Natural killer cell treated with Interleukin-12 subunit alpha and Interleukin-12 subunit beta and Interleukin-15 and Interleukin-18, amount 100 ng/mL, for 72 hours (primary cell): Measurements from ENCODE around the gene UBE2I. TPM values are rescaled to one million over a fixed set of nuclear protein-coding genes. Genes with fewer than 3 reads are reported as not detected.
"Not testable (repeated sequence)": the region's sequence is repeated elsewhere in the genome, so short reads cannot be mapped to it uniquely, and the experiment has no call there.

Experiments used
- ATAC-seq, 2 donors: fragments of 150-1000 bp; cut with Tn5 transposase in 1 of 2; sonication (Bioruptor Pico), chemical (Tn5 transposase) in 1 of 2; 2 replicates each; pipeline ENCODE4 v1.10.0; 2021
- DNase-seq: peaks from one replicate; pipeline ENCODE4 v3.0.0; 2022; ENCODE audit warnings: low spot score
- H3K27ac Mint-ChIP-seq, 2 donors: 1 replicate in 1 of 2; 2 replicates in 1 of 2; pipeline ENCODE4 v1.8.0; 2022; ENCODE audit warnings: mixed read lengths in 2 of 2, mild to moderate bottlenecking in 1 of 2, moderate library complexity in 1 of 2
- H3K27me3 Mint-ChIP-seq, 2 donors: 1 replicate in 1 of 2; 2 replicates in 1 of 2; pipeline ENCODE4 v1.8.0; 2022; ENCODE audit warnings: mixed read lengths in 2 of 2
- H3K36me3 Mint-ChIP-seq: one replicate; pipeline ENCODE4 v1.8.0; 2022; ENCODE audit warnings: mixed read lengths
- H3K4me1 Mint-ChIP-seq, 2 donors: 1 replicate in 1 of 2; 2 replicates in 1 of 2; pipeline ENCODE4 v1.8.0; 2022; ENCODE audit warnings: low read depth in 2 of 2, mixed read lengths in 2 of 2, mild to moderate bottlenecking in 1 of 2
- H3K4me3 Mint-ChIP-seq: one replicate; pipeline ENCODE4 v1.8.0; 2022; ENCODE audit warnings: mixed read lengths
- H3K9me3 Mint-ChIP-seq: 2 replicates; pipeline ENCODE4 v1.8.0; 2022; ENCODE audit warnings: mixed read lengths
- total RNA-seq, 2 donors: library from RNA; stranded (reverse); gene quantifications; one replicate each; pipeline ENCODE4 v1.2.3, GENCODE V29; 2022

Gene UBE2I
- total RNA-seq, 2 donors from 2014 or later, result 202 to 246 TPM

GRCh38 chr16:1292208-1292607, 17.2 kb upstream of the UBE2I start:
- ATAC-seq, H3K4me3 Mint-ChIP-seq, H3K36me3 Mint-ChIP-seq, H3K4me1 Mint-ChIP-seq, H3K27ac Mint-ChIP-seq, H3K9me3 Mint-ChIP-seq, DNase-seq: not testable (repeated sequence)
- H3K27me3 Mint-ChIP-seq, result peaks cover 17 to 18% of the 10 kb centered on the region in 2 donors

GRCh38 chr16:1292808-1293207, 16.6 kb upstream of the UBE2I start:
- not testable (repeated sequence) for ATAC-seq, H3K36me3 Mint-ChIP-seq, H3K27ac Mint-ChIP-seq, DNase-seq, H3K4me3 Mint-ChIP-seq, H3K4me1 Mint-ChIP-seq, H3K9me3 Mint-ChIP-seq
- peaks cover 15 to 18% of the 10 kb centered on the region in 2 donors for H3K27me3 Mint-ChIP-seq

GRCh38 chr16:1293921-1294656, 15.3 kb upstream of the UBE2I start:
- no peaks in the 10 kb centered on the region for H3K9me3 Mint-ChIP-seq
- no peak for ATAC-seq
- no peak for DNase-seq
- H3K36me3 Mint-ChIP-seq, result no peaks in the 10 kb centered on the region
- H3K4me1 Mint-ChIP-seq, result peaks cover 0 to 5% of the 10 kb centered on the region in 2 donors
- H3K27me3 Mint-ChIP-seq, result peaks cover 14 to 18% of the 10 kb centered on the region in 2 donors
- H3K27ac Mint-ChIP-seq, result no peak overlapping the region
- H3K4me3 Mint-ChIP-seq, result no peak overlapping the region

GRCh38 chr16:1295465-1295864, 14.0 kb upstream of the UBE2I start:
- H3K27ac Mint-ChIP-seq, result no peak overlapping the region
- no peaks in the 10 kb centered on the region for H3K36me3 Mint-ChIP-seq
- H3K4me3 Mint-ChIP-seq, result no peak overlapping the region
- DNase-seq (no peak), ATAC-seq (no peak)
- H3K9me3 Mint-ChIP-seq, result no peaks in the 10 kb centered on the region
- peaks cover 12 to 18% of the 10 kb centered on the region in 2 donors for H3K27me3 Mint-ChIP-seq
- peaks cover 0 to 5% of the 10 kb centered on the region in 2 donors for H3K4me1 Mint-ChIP-seq

GRCh38 chr16:1296688-1297017, 12.8 kb upstream of the UBE2I start:
- not testable (repeated sequence) for H3K9me3 Mint-ChIP-seq, DNase-seq, ATAC-seq, H3K4me3 Mint-ChIP-seq, H3K36me3 Mint-ChIP-seq, H3K27ac Mint-ChIP-seq, H3K4me1 Mint-ChIP-seq
- H3K27me3 Mint-ChIP-seq, result peaks cover 12 to 18% of the 10 kb centered on the region in 2 donors

- no peak for DNase-seq
- H3K27ac Mint-ChIP-seq, result no peak overlapping the region
- H3K27me3 Mint-ChIP-seq, result peaks cover 12 to 18% of the 10 kb centered on the region in 2 donors
- no peaks in the 10 kb centered on the region for H3K9me3 Mint-ChIP-seq
- H3K4me3 Mint-ChIP-seq, result no peak overlapping the region
- H3K36me3 Mint-ChIP-seq, result no peaks in the 10 kb centered on the region
- ATAC-seq, result no peak
- H3K4me1 Mint-ChIP-seq, result peaks cover 5% of the 10 kb centered on the region in 2 donors
These were observed 12.3 kb upstream of the UBE2I start for GRCh38 chr16:1297018-1297696.

GRCh38 chr16:1298406-1298805, 11.0 kb upstream of the UBE2I start:
- Mint-ChIP-seq H3K27ac (no peak overlapping the region), H3K36me3 (no peaks in the 10 kb centered on the region), H3K27me3 (peaks cover 12 to 18% of the 10 kb centered on the region in 2 donors), H3K4me1 (peaks cover 5% of the 10 kb centered on the region in 2 donors), H3K4me3 (no peak overlapping the region), H3K9me3 (no peaks in the 10 kb centered on the region)
- no peak for ATAC-seq
- DNase-seq, result no peak

- Mint-ChIP-seq H3K27ac (no peak overlapping the region), H3K4me3 (no peak overlapping the region), H3K9me3 (no peaks in the 10 kb centered on the region), H3K4me1 (peaks cover 5 to 10% of the 10 kb centered on the region in 2 donors), H3K36me3 (no peaks in the 10 kb centered on the region), H3K27me3 (peaks cover 8 to 13% of the 10 kb centered on the region in 2 donors)
- DNase-seq (no peak), ATAC-seq (no peak)
These were observed 10.2 kb upstream of the UBE2I start for GRCh38 chr16:1299012-1299867.

GRCh38 chr16:1299868-1300203, 9.6 kb upstream of the UBE2I start:
- no peak overlapping the region for H3K4me3 Mint-ChIP-seq
- peaks cover 4 to 8% of the 10 kb centered on the region in 2 donors for H3K27me3 Mint-ChIP-seq
- H3K9me3 Mint-ChIP-seq, result no peaks in the 10 kb centered on the region
- no peak for ATAC-seq
- H3K36me3 Mint-ChIP-seq, result no peaks in the 10 kb centered on the region
- no peak for DNase-seq
- peaks cover 7 to 12% of the 10 kb centered on the region in 2 donors for H3K4me1 Mint-ChIP-seq
- H3K27ac Mint-ChIP-seq, result no peak overlapping the region

- ATAC-seq, result peak; percentile 78 to 88
- H3K9me3 Mint-ChIP-seq, result no peaks in the 10 kb centered on the region
These were observed 8.6 kb upstream of the UBE2I start for GRCh38 chr16:1300664-1301476.

GRCh38 chr16:1301562-1301961, 7.9 kb upstream of the UBE2I start:
- no peak for ATAC-seq
- peak overlapping the region in 1 of 2 donors; percentile 72 for H3K27ac Mint-ChIP-seq
- H3K4me3 Mint-ChIP-seq, result peak overlapping the region; percentile 1
- no peaks in the 10 kb centered on the region for H3K36me3 Mint-ChIP-seq
- DNase-seq, result no peak
- H3K4me1 Mint-ChIP-seq, result peaks cover 7 to 12% of the 10 kb centered on the region in 2 donors
- no peaks in the 10 kb centered on the region for H3K9me3 Mint-ChIP-seq
- H3K27me3 Mint-ChIP-seq, result peaks cover 4 to 7% of the 10 kb centered on the region in 2 donors

More at GRCh38 chr16:1300664-1301476, 8.6 kb upstream of the UBE2I start:
- no peaks in the 10 kb centered on the region for H3K36me3 Mint-ChIP-seq
- no peak overlapping the region for H3K27ac Mint-ChIP-seq
- H3K4me3 Mint-ChIP-seq, result no peak overlapping the region
- peak; percentile 84 for DNase-seq
- H3K27me3 Mint-ChIP-seq, result peaks cover 4 to 8% of the 10 kb centered on the region in 2 donors
- H3K4me1 Mint-ChIP-seq, result peaks cover 7 to 12% of the 10 kb centered on the region in 2 donors

- H3K9me3 Mint-ChIP-seq, result no peaks in the 10 kb centered on the region
- peaks cover 23 to 25% of the 10 kb centered on the region in 2 donors for H3K4me1 Mint-ChIP-seq
- ATAC-seq, result no peak
- H3K27ac Mint-ChIP-seq, result no peak overlapping the region
- H3K36me3 Mint-ChIP-seq, result peaks cover 7% of the 10 kb centered on the region
- no peak overlapping the region for H3K4me3 Mint-ChIP-seq
- H3K27me3 Mint-ChIP-seq, result no peaks in the 10 kb centered on the region
- DNase-seq, result no peak
These were observed 3.6 kb upstream of the UBE2I start for GRCh38 chr16:1305823-1306222.

- Mint-ChIP-seq H3K27me3 (no peaks in the 10 kb centered on the region), H3K9me3 (no peaks in the 10 kb centered on the region), H3K27ac (peak overlapping the region in 1 of 2 donors; percentile 28), H3K36me3 (peaks cover 7% of the 10 kb centered on the region), H3K4me3 (no peak overlapping the region), H3K4me1 (peaks cover 26 to 28% of the 10 kb centered on the region in 2 donors)
- no peak for DNase-seq
- no peak for ATAC-seq
These were observed 3.1 kb upstream of the UBE2I start for GRCh38 chr16:1306334-1306733.
